Sigmoid colon (tissue), 7 donors: Measurements from ENCODE around the gene ITGB5. TPM values are rescaled to one million over a fixed set of nuclear protein-coding genes. Genes with fewer than 3 reads are reported as not detected.
"Not testable (repeated sequence)": the region's sequence is repeated elsewhere in the genome, so short reads cannot be mapped to it uniquely, and the experiment has no call there.

Source experiments
- DNase-seq: peaks from one replicate; pipeline ENCODE4 v3.0.0-alpha.2; 2019
- H3K27ac ChIP-seq, 4 donors: fragments of 200-600 bp; sonication (generic); one replicate each; pipeline ENCODE4 v1.5.1; 2016 to 2019; ENCODE audit warnings: mild to moderate bottlenecking in 1 of 4
- H3K27me3 ChIP-seq, 3 donors: fragments of 200-600 bp; sonication (generic); one replicate each; pipeline ENCODE4 v1.5.1; 2019; ENCODE audit warnings: mild to moderate bottlenecking in 1 of 3
- H3K36me3 ChIP-seq, 4 donors: fragments of 200-600 bp; sonication (generic); one replicate each; pipeline ENCODE4 v1.5.1; 2016 to 2019
- H3K4me1 ChIP-seq, 4 donors: fragments of 200-600 bp; sonication (generic); one replicate each; pipeline ENCODE4 v1.5.1; 2017 to 2019
- H3K4me3 ChIP-seq, 4 donors: fragments of 200-600 bp; sonication (generic); one replicate each; pipeline ENCODE4 v1.5.1; 2017 to 2019; ENCODE audit warnings: mild to moderate bottlenecking in 2 of 4, moderate library complexity in 1 of 4
- H3K9me3 ChIP-seq, 4 donors: fragments of 200-600 bp in 3 of 4; sonication (generic) in 3 of 4; one replicate each; pipeline versions ENCODE4 v1.5.1 to v1.6.1; 2013 to 2019
- CTCF ChIP-seq, 4 experiments: fragments of 450-650 bp in 3 of 4; fragments of 200-600 bp in 1 of 4; IDR thresholded peaks; one replicate each; pipeline ENCODE4 v1.5.1; 2016 to 2019; ENCODE audit warnings: antibody characterized with exemption in 4 of 4, mild to moderate bottlenecking in 3 of 4, moderate library complexity in 2 of 4
- EP300 ChIP-seq, 4 donors: sonication (generic); formaldehyde crosslinking; IDR thresholded peaks; one replicate each; pipeline ENCODE4 v1.6.1; 2017; ENCODE audit warnings: antibody characterized with exemption in 4 of 4
- POLR2A ChIP-seq, 2 donors: fragments of 450-650 bp; IDR thresholded peaks; one replicate each; pipeline ENCODE4 v1.6.1; 2016; ENCODE audit warnings: antibody characterized with exemption in 2 of 2, mild to moderate bottlenecking in 2 of 2, moderate library complexity in 2 of 2
- POLR2AphosphoS5 ChIP-seq, 4 donors: sonication (generic); formaldehyde crosslinking; IDR thresholded peaks; one replicate each; pipeline ENCODE4 v1.6.1; 2017; ENCODE audit warnings: antibody characterized with exemption in 4 of 4
- WGBS, 2 donors: extraction: QIAGEN DNeasy Blood & Tissue Kit; methylation state at CpG; one replicate each; pipeline ENCODE4 v1.1.7; 2013; 5-methylcytosine and 5-hydroxymethylcytosine counted together
- intact Hi-C: fragments of 100-400 bp; cut with DNase I; formaldehyde crosslinking; loops from one replicate; pipeline ENCODE4 v1.15.1; 2023
- polyA plus RNA-seq, 3 donors: library from polyadenylated mRNA; stranded (reverse); fragments of 200-250 nt; gene quantifications; one replicate each; pipeline ENCODE4 v1.2.3, GENCODE V29; 2013
- total RNA-seq, 4 donors: library from RNA; depleted of rRNA; stranded (reverse); fragments of >200 nt; gene quantifications; one replicate each; pipeline ENCODE4 v1.1.0, GENCODE V29; 2016
- donor health status: healthy with polysubstance abuse.
- donor health status: Bipolar disorder and iron deficiency.
- donor health status: healthy.

The ITGB5 gene
- total and polyA plus RNA-seq, 7 donors = 15.0 to 203 (median 89.2) TPM

DNA sequence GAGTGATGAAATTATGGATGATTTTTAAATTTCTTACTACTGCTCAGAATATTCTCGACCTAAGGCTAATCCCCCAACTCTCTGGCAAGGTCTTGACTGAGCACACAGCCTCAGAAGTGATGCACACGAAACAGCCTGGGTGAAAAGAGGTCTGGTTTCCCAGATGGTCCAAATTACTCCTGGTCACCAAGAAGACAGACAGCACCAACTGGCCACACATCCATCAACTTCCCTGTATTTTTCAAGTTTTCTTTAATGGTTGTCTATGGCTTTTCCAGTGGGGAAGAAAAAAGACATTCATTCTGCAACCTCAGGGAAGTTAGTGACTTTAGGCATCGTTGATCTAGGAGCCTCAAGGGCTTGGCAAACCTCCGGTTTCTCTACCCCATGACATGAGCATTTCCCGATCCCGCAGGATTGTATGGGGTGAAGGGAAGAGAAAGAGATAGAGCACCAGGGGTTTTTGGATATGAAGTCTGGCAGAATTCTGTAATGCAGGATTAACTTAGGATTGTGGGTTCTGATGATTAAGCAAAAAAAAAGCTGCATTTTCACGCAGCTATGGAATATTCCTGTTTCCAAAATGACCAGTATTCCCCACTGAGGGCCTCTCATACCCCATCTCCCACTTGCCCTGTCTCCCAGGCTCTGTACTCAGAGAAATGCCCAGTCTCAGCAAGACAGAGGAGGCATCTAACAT lies 94.7 kb downstream of the ITGB5 start:
- no peak overlapping the region for H3K4me3 ChIP-seq
- intact Hi-C loops = no loop called here

GRCh38 chr3:124791639-124792151 lies 95.5 kb downstream of the ITGB5 start:
- H3K4me1 ChIP-seq = peaks cover 0 to 48% (median 37%) of the 10 kb centered on the region in 4 donors
- WGBS, 2 donors = 46 to 80% methylated on average over 8 of the region's 8 CpGs
- intact Hi-C loops = no loop called here
- no peak for TF ChIP-seq CTCF (IDR thresholded peaks at IDR 0.05)
- peak in 1 of 4 donors; percentile 29 for TF ChIP-seq POLR2AphosphoS5 (IDR thresholded peaks at IDR 0.05)
- peaks cover 7 to 36% (median 13%) of the 10 kb centered on the region in 4 donors for H3K36me3 ChIP-seq
- H3K9me3 ChIP-seq = no peaks in the 10 kb centered on the region
- no peaks in the 10 kb centered on the region for H3K27me3 ChIP-seq
- H3K27ac ChIP-seq = peak overlapping the region; percentile 51 to 77 (median 63)
- peak; percentile 79 for DNase-seq
- H3K4me3 ChIP-seq = no peak overlapping the region

More for the DNA sequence above, 94.7 kb downstream of the ITGB5 start:
- 81 to 86% methylated on average over 7 of the region's 7 CpGs for WGBS, 2 donors
- no peak for TF ChIP-seq EP300 (IDR thresholded peaks at IDR 0.05)
- no peak for TF ChIP-seq CTCF (IDR thresholded peaks at IDR 0.05)
- TF ChIP-seq POLR2AphosphoS5 (IDR thresholded peaks at IDR 0.05) = no peak
- no peak for TF ChIP-seq POLR2A (IDR thresholded peaks at IDR 0.05)
- Histone ChIP-seq H3K36me3 (peaks cover 7 to 36% (median 14%) of the 10 kb centered on the region in 4 donors), H3K27ac (peak overlapping the region; percentile 51 to 77 (median 63)), H3K27me3 (no peaks in the 10 kb centered on the region), H3K4me1 (peaks cover 0 to 40% (median 29%) of the 10 kb centered on the region in 4 donors), H3K9me3 (no peaks in the 10 kb centered on the region)
- no peak for DNase-seq

GRCh38 chr3:124791142-124791541 lies 96.0 kb downstream of the ITGB5 start:
- Histone ChIP-seq H3K27me3 (no peaks in the 10 kb centered on the region), H3K27ac (peak overlapping the region; percentile 51 to 77 (median 63)), H3K4me1 (peaks cover 0 to 53% (median 42%) of the 10 kb centered on the region in 4 donors), H3K36me3 (peaks cover 5 to 30% (median 8%) of the 10 kb centered on the region in 4 donors), H3K9me3 (no peaks in the 10 kb centered on the region), H3K4me3 (no peak overlapping the region)
- no peak for DNase-seq
- WGBS, 2 donors = 83 to 87% methylated on average over 4 of the region's 4 CpGs
- no peak for TF ChIP-seq CTCF (IDR thresholded peaks at IDR 0.05)
- TF ChIP-seq EP300 (IDR thresholded peaks at IDR 0.05) = no peak
- intact Hi-C loops = no loop called here

DNA sequence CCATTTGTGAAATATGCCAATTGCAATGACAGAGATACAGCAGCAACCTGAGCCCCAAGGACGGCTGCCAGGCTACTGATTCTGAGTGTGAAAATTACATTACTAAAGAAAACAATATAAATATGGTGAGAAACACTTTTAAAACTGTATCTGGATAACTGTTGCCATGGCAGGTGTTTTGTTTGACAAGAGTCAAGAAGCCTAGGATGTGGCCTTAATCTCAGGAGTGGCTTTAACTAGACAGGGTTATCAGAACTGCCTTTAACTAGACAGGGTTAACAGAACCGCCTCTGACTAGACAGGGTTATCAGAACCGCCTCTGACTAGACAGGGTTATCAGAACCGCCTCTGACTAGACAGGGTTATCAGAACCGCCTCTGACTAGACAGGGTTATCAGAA lies 98.1 kb downstream of the ITGB5 start:
- intact Hi-C loops = loop anchor here (10.0 kb wide), 1 partner anchor 266 kb away; the partner anchor contains the start of gene HEG1
- H3K27me3 ChIP-seq, H3K4me3 ChIP-seq, H3K27ac ChIP-seq, DNase-seq, H3K9me3 ChIP-seq: not testable (repeated sequence)
- H3K36me3 ChIP-seq = peaks cover 0 to 15% (median 0%) of the 10 kb centered on the region in 4 donors
- 82 to 83% methylated on average over 4 of the region's 5 CpGs for WGBS, 2 donors
- H3K4me1 ChIP-seq = peaks cover 0 to 59% (median 49%) of the 10 kb centered on the region in 4 donors

DNA sequence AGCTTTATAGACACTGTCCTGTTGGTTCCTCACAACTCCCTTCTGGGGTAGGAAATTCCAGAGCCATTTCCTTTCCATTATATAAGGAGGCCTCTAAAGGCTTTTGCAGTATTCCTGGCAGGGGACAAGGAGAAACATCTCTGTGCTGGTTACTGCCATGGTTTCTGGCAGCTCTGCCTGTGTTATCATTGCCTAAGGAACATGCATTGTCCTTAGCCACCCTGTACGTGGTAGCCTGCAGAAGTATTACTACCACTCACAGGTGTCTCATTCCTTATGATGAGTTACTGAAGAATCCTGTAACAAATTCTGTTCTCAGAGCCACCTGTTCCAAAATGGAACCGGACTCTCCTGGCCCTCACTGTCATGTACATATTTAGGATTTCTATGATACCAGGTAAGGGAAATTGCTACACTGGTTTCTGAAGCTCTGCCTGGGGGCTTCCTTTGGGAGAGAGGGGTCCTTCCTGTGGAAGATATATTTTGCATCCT lies 98.9 kb downstream of the ITGB5 start:
- Histone ChIP-seq H3K9me3 (no peaks in the 10 kb centered on the region), H3K4me3 (no peak overlapping the region), H3K36me3 (peaks cover 0 to 7% (median 0%) of the 10 kb centered on the region in 4 donors), H3K27me3 (no peaks in the 10 kb centered on the region), H3K4me1 (peaks cover 0 to 58% (median 47%) of the 10 kb centered on the region in 4 donors), H3K27ac (peak overlapping the region in 2 of 4 donors; percentile 72 to 82)
- intact Hi-C loops = loop anchor here (10.0 kb wide), 1 partner anchor 267 kb away; the partner anchor contains the start of gene HEG1
- DNase-seq = no peak
- WGBS, 2 donors = 96% methylated on average over 2 of the region's 2 CpGs
- TF ChIP-seq POLR2A (IDR thresholded peaks at IDR 0.05) (no peak), POLR2AphosphoS5 (IDR thresholded peaks at IDR 0.05) (no peak), EP300 (IDR thresholded peaks at IDR 0.05) (no peak), CTCF (IDR thresholded peaks at IDR 0.05) (no peak)
